ENCODE data around the gene RBM19.

RBM19 gene

DNA sequence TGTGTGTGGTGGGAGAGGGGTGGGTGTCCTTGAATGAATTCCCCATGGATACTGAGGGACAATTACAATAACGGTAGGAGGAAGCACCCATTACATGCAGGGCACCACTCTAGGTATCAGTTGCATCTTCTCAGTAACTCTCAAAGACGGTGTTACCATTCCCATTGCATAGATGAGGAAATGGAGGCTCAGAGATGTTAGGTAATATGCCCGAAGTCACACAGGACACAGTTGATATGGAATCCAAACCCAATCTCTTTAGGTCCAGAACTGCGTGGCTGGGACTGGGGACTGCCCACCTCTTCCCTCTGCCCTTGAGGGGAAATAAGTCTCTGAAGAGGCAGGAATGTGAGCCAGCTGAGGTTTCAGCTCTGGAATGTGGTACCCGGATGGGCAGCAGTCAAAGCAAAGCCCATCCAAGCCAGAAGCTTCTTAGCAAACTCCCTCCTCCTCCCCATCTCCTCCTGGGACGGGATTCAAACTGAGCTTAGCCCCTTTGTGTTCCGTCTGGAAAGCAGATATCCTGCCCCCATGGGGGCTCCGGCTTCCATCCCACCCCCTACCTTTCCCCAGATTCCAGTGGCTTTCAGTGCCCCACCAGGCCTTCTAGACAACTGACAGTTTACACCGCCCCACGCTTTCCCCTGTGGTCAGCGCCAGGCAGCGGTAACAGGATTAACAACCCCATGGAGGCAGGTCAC lies 187.5 kb downstream of the RBM19 start:
- H3K9ac ChIP-seq (ENCODE audit: low read length): no peak overlapping the region
- no peaks in the 10 kb centered on the region for H3K79me2 ChIP-seq (ENCODE audit: insufficient read depth, low read length)
- no peaks in the 10 kb centered on the region for H3K36me3 ChIP-seq (ENCODE audit: insufficient read depth, low read length)
- no peak overlapping the region for H3K27ac ChIP-seq (ENCODE audit: low read depth, low read length, poor library complexity, severe bottlenecking)
- no peaks in the 10 kb centered on the region for H3K9me3 ChIP-seq (ENCODE audit: low read length)
- TF ChIP-seq, protein P1, sequence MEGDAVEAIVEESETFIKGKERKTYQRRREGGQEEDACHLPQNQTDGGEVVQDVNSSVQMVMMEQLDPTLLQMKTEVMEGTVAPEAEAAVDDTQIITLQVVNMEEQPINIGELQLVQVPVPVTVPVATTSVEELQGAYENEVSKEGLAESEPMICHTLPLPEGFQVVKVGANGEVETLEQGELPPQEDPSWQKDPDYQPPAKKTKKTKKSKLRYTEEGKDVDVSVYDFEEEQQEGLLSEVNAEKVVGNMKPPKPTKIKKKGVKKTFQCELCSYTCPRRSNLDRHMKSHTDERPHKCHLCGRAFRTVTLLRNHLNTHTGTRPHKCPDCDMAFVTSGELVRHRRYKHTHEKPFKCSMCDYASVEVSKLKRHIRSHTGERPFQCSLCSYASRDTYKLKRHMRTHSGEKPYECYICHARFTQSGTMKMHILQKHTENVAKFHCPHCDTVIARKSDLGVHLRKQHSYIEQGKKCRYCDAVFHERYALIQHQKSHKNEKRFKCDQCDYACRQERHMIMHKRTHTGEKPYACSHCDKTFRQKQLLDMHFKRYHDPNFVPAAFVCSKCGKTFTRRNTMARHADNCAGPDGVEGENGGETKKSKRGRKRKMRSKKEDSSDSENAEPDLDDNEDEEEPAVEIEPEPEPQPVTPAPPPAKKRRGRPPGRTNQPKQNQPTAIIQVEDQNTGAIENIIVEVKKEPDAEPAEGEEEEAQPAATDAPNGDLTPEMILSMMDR (IDR thresholded peaks at IDR 0.05; ENCODE audit: low read length): no peak
- TF ChIP-seq EZH2 (IDR thresholded peaks at IDR 0.05; ENCODE audit: borderline replicate concordance, low read length): no peak
- no peaks in the 10 kb centered on the region for H4K20me1 ChIP-seq (ENCODE audit: insufficient read depth, low read length)
- no peaks in the 10 kb centered on the region for H3K4me1 ChIP-seq (ENCODE audit: insufficient read depth, low read length, severe bottlenecking)
- no peak overlapping the region for H2AFZ ChIP-seq (ENCODE audit: low read length)
- H3K27me3 ChIP-seq (ENCODE audit: insufficient read depth, low read length): no peaks in the 10 kb centered on the region
- no peak overlapping the region for H3K4me2 ChIP-seq (ENCODE audit: low read length)
- H3K9me2 ChIP-seq (ENCODE audit: low read depth, low read length): no peaks in the 10 kb centered on the region
- H3F3A ChIP-seq (ENCODE audit: insufficient read depth, low read length): no peaks in the 10 kb centered on the region
- no peak overlapping the region for H3K4me3 ChIP-seq (ENCODE audit: low read depth, low read length, poor library complexity, severe bottlenecking)

- no peaks in the 10 kb centered on the region for H3F3A ChIP-seq (ENCODE audit: insufficient read depth, low read length)
- no peaks in the 10 kb centered on the region for H3K27me3 ChIP-seq (ENCODE audit: insufficient read depth, low read length)
- H3K9me3 ChIP-seq (ENCODE audit: low read length): no peaks in the 10 kb centered on the region
- TF ChIP-seq, protein P1 (IDR thresholded peaks at IDR 0.05; ENCODE audit: low read length): no peak
- no peak for TF ChIP-seq EZH2 (IDR thresholded peaks at IDR 0.05; ENCODE audit: borderline replicate concordance, low read length)
- H3K79me2 ChIP-seq (ENCODE audit: insufficient read depth, low read length): no peaks in the 10 kb centered on the region
- no peaks in the 10 kb centered on the region for H4K20me1 ChIP-seq (ENCODE audit: insufficient read depth, low read length)
- H3K27ac ChIP-seq (ENCODE audit: low read depth, low read length, poor library complexity, severe bottlenecking): no peak overlapping the region
- H3K4me3 ChIP-seq (ENCODE audit: low read depth, low read length, poor library complexity, severe bottlenecking): no peak overlapping the region
- H3K9ac ChIP-seq (ENCODE audit: low read length): no peak overlapping the region
- no peak overlapping the region for H2AFZ ChIP-seq (ENCODE audit: low read length)
- H3K9me2 ChIP-seq (ENCODE audit: low read depth, low read length): no peaks in the 10 kb centered on the region
- no peaks in the 10 kb centered on the region for H3K4me1 ChIP-seq (ENCODE audit: insufficient read depth, low read length, severe bottlenecking)
- no peaks in the 10 kb centered on the region for H3K36me3 ChIP-seq (ENCODE audit: insufficient read depth, low read length)
- no peak overlapping the region for H3K4me2 ChIP-seq (ENCODE audit: low read length)
Observed at GRCh38 chr12:113777751-113778150, 188.4 kb downstream of the RBM19 start.

DNA sequence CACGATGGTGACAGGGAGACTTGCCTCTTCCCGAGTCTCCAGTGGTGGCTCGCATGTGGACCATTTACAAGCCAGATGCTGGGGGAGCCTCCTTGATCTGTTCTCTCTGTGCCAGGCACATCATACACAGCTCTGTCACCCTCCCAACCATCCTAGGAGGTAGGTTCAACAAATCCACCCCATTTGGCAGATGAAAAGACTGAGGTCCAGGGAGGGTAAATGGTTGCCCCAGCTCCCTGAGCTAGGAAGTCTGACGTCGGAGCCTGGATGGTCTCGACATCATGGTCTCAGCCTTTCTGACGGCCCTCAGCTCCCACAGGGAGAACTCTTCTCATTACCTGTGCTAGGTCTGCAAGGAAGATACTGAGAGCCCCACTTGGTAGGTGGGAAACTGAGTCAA lies 189.6 kb downstream of the RBM19 start:
- Histone ChIP-seq H3K9me2 (ENCODE audit: low read depth, low read length) (no peaks in the 10 kb centered on the region), H3K27me3 (ENCODE audit: insufficient read depth, low read length) (no peaks in the 10 kb centered on the region)

More for the DNA sequence above, 189.6 kb downstream of the RBM19 start:
- H3K4me3 ChIP-seq (ENCODE audit: low read depth, low read length, poor library complexity, severe bottlenecking): no peak overlapping the region
- H3F3A ChIP-seq (ENCODE audit: insufficient read depth, low read length): no peaks in the 10 kb centered on the region
- no peaks in the 10 kb centered on the region for H3K36me3 ChIP-seq (ENCODE audit: insufficient read depth, low read length)
- no peak overlapping the region for H2AFZ ChIP-seq (ENCODE audit: low read length)
- H4K20me1 ChIP-seq (ENCODE audit: insufficient read depth, low read length): no peaks in the 10 kb centered on the region
- H3K9ac ChIP-seq (ENCODE audit: low read length): no peak overlapping the region
- no peaks in the 10 kb centered on the region for H3K4me1 ChIP-seq (ENCODE audit: insufficient read depth, low read length, severe bottlenecking)
- TF ChIP-seq EZH2 (IDR thresholded peaks at IDR 0.05; ENCODE audit: borderline replicate concordance, low read length): no peak
- TF ChIP-seq, protein P1 (IDR thresholded peaks at IDR 0.05; ENCODE audit: low read length): no peak
- no peaks in the 10 kb centered on the region for H3K9me3 ChIP-seq (ENCODE audit: low read length)
- no peaks in the 10 kb centered on the region for H3K79me2 ChIP-seq (ENCODE audit: insufficient read depth, low read length)
- no peak overlapping the region for H3K4me2 ChIP-seq (ENCODE audit: low read length)
- H3K27ac ChIP-seq (ENCODE audit: low read depth, low read length, poor library complexity, severe bottlenecking): no peak overlapping the region
